Anterior cingulate cortex (tissue), 58 donors: ENCODE data around the gene AFTPH.
"Not testable (repeated sequence)": the region's sequence is repeated elsewhere in the genome, so short reads cannot be mapped to it uniquely, and the experiment has no call there.

Experiments used
- DNase-seq, 58 donors: peaks; one replicate each; lab custom pipeline; 2025; lab: John Stamatoyannopoulos, UW

The AFTPH gene

DNA sequence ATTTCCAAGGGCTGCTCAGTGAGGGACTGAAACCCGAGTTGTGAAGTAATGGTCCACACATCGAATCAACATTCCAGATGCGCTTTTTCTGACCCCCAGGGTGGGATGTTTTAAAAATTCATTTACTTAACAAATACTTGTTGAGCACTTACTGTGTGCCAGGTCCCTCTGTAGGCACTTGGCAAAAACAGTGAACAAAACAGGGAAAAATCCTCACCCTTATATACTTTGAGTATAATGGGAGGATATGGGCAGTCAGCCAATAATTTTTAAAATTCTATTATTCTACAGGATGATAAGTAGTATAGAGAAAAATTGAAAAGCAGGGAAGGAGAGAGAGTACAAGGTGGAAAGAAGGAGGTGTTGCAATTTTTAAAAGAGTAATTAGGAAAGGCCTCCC, 31.3 kb upstream of the AFTPH start:
- no peak for DNase-seq

- DNase-seq, result no peak
Measured at GRCh38 chr2:64493788-64494187, 30.3 kb upstream of the AFTPH start.

DNA sequence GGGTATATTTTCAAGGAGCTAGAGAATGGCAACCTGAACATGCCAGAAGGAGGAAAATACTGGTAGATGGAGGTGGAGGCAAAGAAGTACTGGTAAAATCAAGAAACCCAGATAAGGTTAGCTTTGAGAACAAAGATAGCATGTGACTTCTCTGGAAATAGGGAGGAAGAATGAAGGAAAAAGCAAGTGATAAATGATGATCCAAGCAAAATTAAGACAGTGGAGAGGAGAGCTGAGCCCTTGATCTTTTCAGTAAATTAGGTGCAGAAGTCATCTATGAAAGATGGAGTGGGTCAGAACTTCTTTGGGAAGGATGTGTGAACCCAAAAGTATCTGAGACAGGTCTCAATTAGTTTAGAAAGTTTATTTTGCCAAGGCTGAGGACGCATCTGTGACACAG, 25.7 kb upstream of the AFTPH start:
- DNase-seq, result no peak

DNA sequence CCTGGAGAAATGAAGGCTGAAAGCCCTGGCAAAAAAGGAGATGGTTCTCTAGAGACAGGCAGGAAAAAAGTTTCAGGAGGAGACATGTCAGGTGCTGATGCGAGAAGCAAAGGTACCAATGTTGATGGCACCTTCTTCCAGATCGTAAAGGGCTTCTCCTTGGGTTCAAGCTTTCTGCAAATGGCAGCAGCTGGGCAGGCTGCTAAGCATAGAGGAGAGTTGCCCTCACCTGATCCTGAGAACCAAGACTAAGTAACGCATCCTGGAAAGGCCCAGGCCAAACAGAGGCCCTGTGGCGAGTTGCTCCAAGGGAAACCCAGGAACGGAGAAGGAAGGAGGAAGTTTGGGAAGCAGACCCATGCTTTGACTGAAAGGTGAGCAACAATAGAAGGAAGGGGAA, 23.6 kb upstream of the AFTPH start:
- no peak for DNase-seq

DNA sequence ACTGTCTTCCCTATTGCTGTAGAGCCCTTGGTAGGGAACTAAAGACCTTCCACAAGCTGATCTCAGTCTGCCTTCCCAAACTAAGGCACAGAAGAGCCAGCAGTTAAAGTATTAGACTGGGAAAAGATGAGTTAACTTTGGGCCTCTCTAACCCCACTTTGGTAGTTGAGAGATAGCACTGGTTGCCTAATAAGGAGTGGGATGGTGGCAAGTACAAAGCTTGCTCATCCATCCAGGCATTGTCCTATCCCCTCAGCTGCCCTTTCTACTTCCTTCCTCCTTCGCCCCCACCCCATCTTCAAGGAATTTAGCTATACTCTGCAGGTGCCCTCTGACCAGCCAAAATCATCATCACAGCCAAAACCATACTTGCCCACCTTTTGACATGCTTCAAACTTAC, 22.2 kb upstream of the AFTPH start:
- no peak for DNase-seq

DNA sequence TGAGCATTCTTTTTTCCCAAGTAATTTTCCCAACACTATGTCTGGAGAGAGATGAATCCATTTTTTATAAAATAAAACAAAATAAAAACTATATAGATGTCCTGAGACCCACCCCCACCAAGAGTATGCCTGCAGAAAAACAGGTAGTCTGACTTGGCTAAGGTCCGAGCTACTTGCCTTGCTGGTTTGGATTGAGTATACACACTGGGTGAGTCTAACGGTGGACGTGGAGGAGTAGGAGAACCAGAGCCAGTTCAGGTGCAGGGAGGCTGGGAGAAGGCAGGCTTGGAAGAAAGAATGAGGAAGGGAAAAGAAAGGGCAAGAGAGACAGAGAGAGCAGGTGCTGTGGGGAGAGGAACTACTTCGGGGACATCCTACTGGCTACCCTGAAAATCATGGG, 21.3 kb upstream of the AFTPH start:
- no peak for DNase-seq

DNA sequence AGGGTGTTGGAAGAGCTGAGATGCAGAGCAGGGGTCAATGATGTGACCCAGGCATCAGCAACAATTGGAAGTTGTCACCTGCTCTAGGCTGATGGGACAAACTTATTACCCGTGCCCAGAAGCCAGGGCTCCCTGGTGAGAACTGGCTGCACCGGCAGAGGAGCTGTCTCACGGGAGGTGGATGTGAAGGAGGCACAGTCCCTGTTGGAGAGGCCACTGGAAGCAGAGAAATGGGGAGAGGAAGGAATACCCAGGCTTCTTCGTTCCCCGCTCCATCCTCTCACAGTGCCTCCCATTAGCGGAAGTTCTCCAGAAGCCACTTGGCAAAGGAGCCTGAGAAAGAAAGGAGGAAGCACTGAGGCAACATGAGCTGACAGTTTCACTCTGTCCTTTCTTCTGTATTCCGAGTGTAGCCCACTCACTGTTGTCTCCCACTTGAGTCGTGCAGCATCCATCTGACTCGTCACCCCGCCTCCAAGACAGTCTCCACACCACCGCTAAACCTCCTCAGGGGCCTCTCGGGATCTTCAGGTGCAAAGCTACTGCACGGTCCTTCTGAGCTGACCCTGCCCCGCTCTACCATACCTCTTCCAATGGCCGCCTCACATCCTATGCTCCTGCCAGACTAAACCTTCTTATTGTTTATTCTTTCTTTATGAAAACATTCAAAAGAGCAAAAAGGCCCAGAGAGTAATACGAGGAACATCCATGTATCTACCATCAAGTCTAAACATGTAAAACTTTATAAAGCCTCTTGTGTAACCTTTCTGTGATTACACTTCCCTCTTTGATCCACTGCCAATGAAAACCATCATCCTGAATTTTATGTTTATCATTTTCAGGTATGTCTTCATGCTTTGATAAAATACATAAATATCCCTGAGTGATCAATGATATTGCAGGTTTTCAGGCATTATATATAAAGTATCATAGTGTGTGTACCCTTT, 19.1 kb upstream of the AFTPH start:
- peak in 4 of 58 donors; percentile 1 to 12 (median 6) for DNase-seq

- DNase-seq, result no peak
Measured at GRCh38 chr2:64506686-64507085, 17.4 kb upstream of the AFTPH start.

- DNase-seq, result no peak
Measured at GRCh38 chr2:64514008-64514407, 10.1 kb upstream of the AFTPH start.

DNA sequence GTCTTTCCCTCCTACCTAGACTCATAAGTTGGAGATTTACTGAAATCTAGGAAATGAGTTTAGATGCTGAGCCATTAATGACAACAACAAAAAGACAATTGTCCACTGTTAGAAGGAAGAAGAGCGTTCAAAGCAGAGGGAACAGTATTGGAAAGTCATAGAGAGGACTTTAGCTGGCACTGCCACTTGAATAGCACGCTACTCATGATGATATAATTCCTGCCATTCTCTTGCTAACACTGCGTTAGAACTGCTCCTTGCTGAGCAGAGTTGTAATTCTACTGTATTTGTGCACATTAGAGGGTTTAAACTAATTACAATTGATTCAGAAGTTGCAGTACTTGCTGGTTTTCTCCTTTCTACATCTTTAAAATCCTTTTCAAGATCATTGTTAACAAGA, 9.0 kb upstream of the AFTPH start:
- peak in 3 of 58 donors; percentile 0 to 12 (median 4) for DNase-seq

DNA sequence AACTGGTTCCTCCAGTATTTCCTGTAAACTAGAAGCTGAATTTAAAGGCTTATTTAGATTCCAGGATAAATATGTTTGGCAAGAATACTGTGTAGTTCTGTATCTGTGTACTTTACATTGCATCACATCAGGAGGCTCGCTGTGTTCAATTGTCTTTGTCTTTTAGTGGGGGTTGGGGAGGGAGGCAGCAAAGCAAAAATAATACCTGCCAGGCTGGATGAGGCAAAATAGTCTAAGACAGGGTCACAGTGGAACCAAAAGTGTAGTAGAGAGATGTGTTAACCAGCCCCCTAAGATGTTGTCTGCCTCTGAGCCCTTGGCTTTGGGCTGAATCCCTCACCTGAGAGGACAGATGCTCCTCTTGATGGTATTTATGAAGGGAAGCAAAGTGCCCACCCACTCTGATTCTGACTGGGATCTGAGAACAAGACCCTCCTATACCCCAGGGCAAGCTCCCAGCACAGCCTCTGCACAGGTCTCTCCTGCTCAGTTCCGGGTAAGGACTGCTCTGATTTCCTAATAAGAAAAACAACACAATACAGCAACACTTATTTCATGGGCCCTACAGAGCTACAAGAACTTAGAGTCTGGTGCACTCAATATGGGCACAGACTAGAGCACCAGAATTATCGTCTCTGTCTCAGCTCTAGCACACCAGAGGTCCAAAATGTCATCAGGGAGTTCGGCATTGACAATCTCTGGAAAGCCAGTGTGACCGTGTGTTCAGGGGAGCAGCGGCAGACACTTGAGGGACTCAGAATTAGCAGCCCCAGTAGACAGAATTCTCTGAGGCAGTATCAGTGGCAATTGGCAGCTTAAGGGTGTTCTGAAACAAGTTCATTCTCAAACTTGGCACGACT, 7.2 kb upstream of the AFTPH start:
- DNase-seq, result no peak

DNA sequence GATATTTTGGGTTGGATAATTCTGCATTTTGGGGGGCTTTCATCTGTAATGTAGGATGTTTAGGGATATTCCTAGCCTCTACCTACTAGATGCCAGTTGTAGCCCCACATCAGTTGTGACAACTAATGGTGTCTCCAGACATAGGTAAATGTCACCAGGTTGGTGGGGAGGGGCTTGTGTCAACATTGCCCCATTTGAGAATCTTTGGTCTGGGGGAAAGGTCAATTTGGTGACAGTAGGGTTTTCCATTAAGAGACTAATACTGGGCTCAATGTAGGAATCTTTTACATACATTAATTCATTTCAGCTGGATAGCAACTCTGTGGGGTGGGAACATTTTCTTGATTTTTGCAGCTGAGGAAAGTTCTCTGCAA, 6.6 kb upstream of the AFTPH start:
- DNase-seq, result no peak

DNA sequence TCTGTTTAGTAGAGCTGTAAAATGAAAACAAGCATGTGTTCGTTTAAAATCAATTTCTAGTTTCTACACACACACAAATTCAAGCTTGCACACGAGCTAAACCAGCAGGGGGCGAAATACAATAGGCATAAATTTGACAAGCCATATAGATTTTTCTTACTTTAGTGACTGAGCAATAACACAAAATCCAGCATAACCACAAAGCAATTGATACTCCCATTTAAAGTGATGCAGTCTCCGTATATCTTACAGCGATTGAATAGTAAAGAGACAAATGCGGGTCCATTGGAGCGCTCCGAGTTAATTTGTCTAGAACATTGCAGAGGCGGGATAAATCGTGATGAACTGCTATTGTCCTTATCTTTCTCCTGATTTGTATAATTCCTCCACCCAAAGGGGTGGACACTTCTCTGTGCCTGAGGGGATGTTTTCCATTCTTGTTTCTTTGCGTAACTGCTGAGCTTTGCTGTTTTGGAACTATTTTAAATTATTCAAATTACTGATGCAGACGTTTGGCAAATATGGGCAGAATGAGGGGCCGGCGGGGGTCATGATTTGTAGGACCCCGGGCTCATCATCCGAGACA, 1.2 kb upstream of the AFTPH start:
- DNase-seq, result peak in 43 of 58 donors; percentile 2 to 74 (median 39)

- peak in 13 of 58 donors; percentile 11 to 59 (median 42) for DNase-seq
Measured at GRCh38 chr2:64524604-64525316, 632 bp downstream of the AFTPH start.

DNA sequence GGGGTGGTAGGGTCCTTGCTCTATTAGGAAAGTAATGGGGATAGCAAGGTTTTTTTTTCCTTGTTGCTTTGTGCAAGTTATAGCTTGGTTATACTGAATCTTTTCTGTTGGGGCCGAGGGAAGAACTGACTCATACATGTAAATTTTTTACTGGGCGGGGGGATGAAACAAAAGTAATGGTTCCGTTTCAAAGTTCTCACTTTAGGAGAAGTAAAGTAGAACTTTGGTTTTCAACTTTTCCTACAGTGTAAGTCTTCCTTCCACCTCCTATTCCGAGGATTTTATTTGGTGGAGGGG, 1.1 kb downstream of the AFTPH start:
- DNase-seq, result no peak

- DNase-seq, result no peak
Measured at GRCh38 chr2:64526034-64526433, 1.9 kb downstream of the AFTPH start.

GRCh38 chr2:64530946-64531345, 6.8 kb downstream of the AFTPH start:
- DNase-seq, result not testable (repeated sequence)

DNA sequence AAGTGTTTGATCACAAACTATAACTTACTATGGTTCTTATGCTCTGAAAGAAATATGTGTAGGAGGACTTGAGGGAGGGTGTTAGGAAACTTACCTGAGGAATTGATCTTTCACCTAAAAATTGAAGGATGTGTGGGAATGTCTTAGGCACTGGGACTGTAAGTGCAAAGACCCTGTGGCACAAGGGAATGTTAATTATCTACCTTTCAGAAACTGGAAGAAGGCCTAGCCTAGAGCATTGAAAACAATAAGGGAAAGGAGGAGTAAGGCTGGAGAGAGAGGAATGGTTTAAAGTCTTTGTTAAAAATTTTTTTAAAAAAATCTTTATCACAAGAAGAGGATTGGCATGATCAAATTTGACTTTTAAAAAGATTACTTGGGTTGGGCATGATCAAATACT, 7.9 kb downstream of the AFTPH start:
- no peak for DNase-seq

- DNase-seq, result no peak
Measured at GRCh38 chr2:64533882-64534281, 9.8 kb downstream of the AFTPH start.

GRCh38 chr2:64534363-64534762, 10.2 kb downstream of the AFTPH start:
- DNase-seq, result no peak

DNA sequence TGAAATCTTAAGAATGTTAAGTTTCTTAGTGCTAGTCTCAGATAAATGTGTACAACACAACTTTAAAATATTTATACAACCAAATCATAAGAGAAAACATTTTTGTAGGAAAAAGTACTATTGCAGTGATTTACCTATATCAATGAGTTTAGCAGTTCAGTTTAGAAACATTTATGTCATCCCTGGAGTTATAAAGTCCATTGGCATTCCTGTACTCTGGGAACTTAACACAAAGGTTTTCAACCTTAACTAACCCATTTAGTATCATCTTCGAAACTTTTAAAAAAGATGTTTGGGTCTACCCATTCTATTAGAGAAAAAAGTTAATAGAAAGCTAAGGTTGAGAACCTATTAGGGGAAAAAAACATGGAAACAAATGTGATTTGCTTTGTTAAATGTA, 10.9 kb downstream of the AFTPH start:
- no peak for DNase-seq
